Fibroblast of lung (primary cell): ENCODE measurements around the gene SNN. TPM values are rescaled to one million over a fixed set of nuclear protein-coding genes. Genes with fewer than 3 reads are reported as not detected.

Experiments used
- DNase-seq, 2 donors: peaks; one replicate each; pipeline versions ENCODE4 v3.0.0 to v3.0.0-alpha.2; 2010; ENCODE audit warnings: low read depth in 2 of 2
- H2AFZ ChIP-seq: 2 replicates; pipeline ENCODE4 v1.5.1; 2012; ENCODE audit warnings: low read length, control low read depth, inconsistent platforms
- H3K27ac ChIP-seq: 2 replicates; pipeline ENCODE4 v1.5.1; 2011; ENCODE audit warnings: low read length, control low read depth; ENCODE audit not compliant: insufficient read depth
- H3K27me3 ChIP-seq: 2 replicates; pipeline ENCODE4 v1.5.1; 2011; ENCODE audit warnings: mild to moderate bottlenecking, low read length; ENCODE audit not compliant: control insufficient read depth, insufficient read depth
- H3K36me3 ChIP-seq: 2 replicates; pipeline ENCODE4 v1.5.1; 2011; ENCODE audit warnings: low read length; ENCODE audit not compliant: control insufficient read depth, insufficient read depth
- H3K4me1 ChIP-seq: 2 replicates; pipeline ENCODE4 v1.5.1; 2011; ENCODE audit warnings: low read length; ENCODE audit not compliant: control insufficient read depth, insufficient read depth; ENCODE audit errors: extremely low read depth
- H3K4me2 ChIP-seq: 2 replicates; pipeline ENCODE4 v1.5.1; 2011; ENCODE audit warnings: low read length, control low read depth; ENCODE audit not compliant: insufficient read depth; ENCODE audit errors: extremely low read depth
- H3K4me3 ChIP-seq, 4 experiments: fragments of 200-600 bp in 1 of 4; sonication (generic) in 1 of 4; replicated peaks in 1 of 4; 2 replicates each; pipeline ENCODE4 v1.5.1; 2011 to 2016; ENCODE audit warnings: low read length in 4 of 4, low read depth in 3 of 4, mild to moderate bottlenecking in 3 of 4, control low read depth in 2 of 4, inconsistent platforms in 1 of 4, mixed read lengths in 1 of 4; ENCODE audit not compliant: insufficient read depth in 1 of 4; ENCODE audit errors: control extremely low read depth in 1 of 4
- H3K79me2 ChIP-seq: 2 replicates; pipeline ENCODE4 v1.5.1; 2012; ENCODE audit warnings: mild to moderate bottlenecking, low read length, inconsistent platforms; ENCODE audit not compliant: control insufficient read depth, insufficient read depth
- H3K9ac ChIP-seq: 2 replicates; pipeline ENCODE4 v1.5.1; 2011; ENCODE audit warnings: mild to moderate bottlenecking, low read length, control low read depth; ENCODE audit not compliant: insufficient read depth
- H3K9me3 ChIP-seq: 2 replicates; pipeline ENCODE4 v1.5.1; 2012; ENCODE audit warnings: low read depth, low read length; ENCODE audit not compliant: control insufficient read depth, insufficient read depth
- H4K20me1 ChIP-seq: 2 replicates; pipeline ENCODE4 v1.5.1; 2011; ENCODE audit warnings: low read length; ENCODE audit not compliant: control insufficient read depth, insufficient read depth; ENCODE audit errors: extremely low read depth
- CTCF ChIP-seq, 2 donors: IDR thresholded peaks in 1 of 2; conservative IDR thresholded peaks in 1 of 2; 1 replicate in 1 of 2; 2 replicates in 1 of 2; pipeline ENCODE4 v1.5.1; 2011 to 2012; ENCODE audit warnings: low read length in 2 of 2, control low read depth in 1 of 2, inconsistent platforms in 1 of 2, low read depth in 1 of 2, mild to moderate bottlenecking in 1 of 2
- EZH2 ChIP-seq: IDR thresholded peaks from 2 replicates; pipeline ENCODE4 v1.5.1; 2012; ENCODE audit warnings: low read length, control low read depth, mild to moderate bottlenecking; ENCODE audit errors: missing control alignments
- polyA plus RNA-seq, 2 donors: library from polyadenylated mRNA; depleted of rRNA in 1 of 2; stranded (reverse) in 1 of 2; unstranded in 1 of 2; fragments of >200 nt; gene quantifications; 2 replicates each; pipeline ENCODE4 v1.2.1, GENCODE V29; 2011 to 2012; ENCODE audit warnings: missing spikeins in 1 of 2
- total RNA-seq: library from RNA; depleted of rRNA; stranded (reverse); fragments of >200 nt; gene quantifications from 2 replicates; pipeline ENCODE4 v1.2.1, GENCODE V29; 2014

SNN gene
- total and polyA plus RNA-seq, 2 donors (not counting 1 experiment from before 2014, with no cell fraction given): 17.5 to 24.9 TPM

GRCh38 chr16:11686713-11687380 lies 18.6 kb downstream of the SNN start:
- H3K9ac ChIP-seq: no peak overlapping the region
- no peaks in the 10 kb centered on the region for H3K79me2 ChIP-seq
- no peaks in the 10 kb centered on the region for H4K20me1 ChIP-seq
- peaks cover 15% of the 10 kb centered on the region for H3K4me1 ChIP-seq
- no peak for DNase-seq
- H3K36me3 ChIP-seq: peaks cover 17% of the 10 kb centered on the region
- H3K9me3 ChIP-seq: no peaks in the 10 kb centered on the region
- no peak overlapping the region for H2AFZ ChIP-seq
- no peak overlapping the region for H3K4me3 ChIP-seq
- no peak for TF ChIP-seq CTCF (conservative IDR thresholded peaks at IDR 0.05 in 1 of 2, IDR thresholded peaks at IDR 0.05 in 1 of 2; ENCODE audit: low read depth in 1 of 2, low read length in 2 of 2)
- TF ChIP-seq EZH2: no peak
- H3K4me2 ChIP-seq: no peak overlapping the region
- H3K27me3 ChIP-seq: no peaks in the 10 kb centered on the region
- H3K27ac ChIP-seq: no peak overlapping the region

- no peaks in the 10 kb centered on the region for H3K79me2 ChIP-seq
- no peak overlapping the region for H3K27ac ChIP-seq
- H4K20me1 ChIP-seq: no peaks in the 10 kb centered on the region
- H3K27me3 ChIP-seq: no peaks in the 10 kb centered on the region
- H3K9me3 ChIP-seq: no peaks in the 10 kb centered on the region
- H3K9ac ChIP-seq: no peak overlapping the region
- no peak overlapping the region for H3K4me2 ChIP-seq
- DNase-seq: no peak
- H3K36me3 ChIP-seq: peaks cover 18% of the 10 kb centered on the region
- TF ChIP-seq EZH2 (no peak), CTCF (conservative IDR thresholded peaks at IDR 0.05 in 1 of 2, IDR thresholded peaks at IDR 0.05 in 1 of 2; ENCODE audit: low read depth in 1 of 2, low read length in 2 of 2) (no peak)
- H3K4me3 ChIP-seq: no peak overlapping the region
- H3K4me1 ChIP-seq: peaks cover 10% of the 10 kb centered on the region
- H2AFZ ChIP-seq: no peak overlapping the region
These were observed 19.6 kb downstream of the SNN start for GRCh38 chr16:11687601-11688519.

- no peak overlapping the region for H3K4me2 ChIP-seq
- H3K9me3 ChIP-seq: no peaks in the 10 kb centered on the region
- no peak overlapping the region for H2AFZ ChIP-seq
- peaks cover 4% of the 10 kb centered on the region for H3K4me1 ChIP-seq
- TF ChIP-seq CTCF (conservative IDR thresholded peaks at IDR 0.05 in 1 of 2, IDR thresholded peaks at IDR 0.05 in 1 of 2; ENCODE audit: low read depth in 1 of 2, low read length in 2 of 2): no peak
- TF ChIP-seq EZH2: no peak
- no peak overlapping the region for H3K27ac ChIP-seq
- H3K79me2 ChIP-seq: no peaks in the 10 kb centered on the region
- H3K9ac ChIP-seq: no peak overlapping the region
- H3K4me3 ChIP-seq: no peak overlapping the region
- peaks cover 15% of the 10 kb centered on the region for H3K36me3 ChIP-seq
- H3K27me3 ChIP-seq: no peaks in the 10 kb centered on the region
- H4K20me1 ChIP-seq: no peaks in the 10 kb centered on the region
- DNase-seq: no peak
These were observed 20.2 kb downstream of the SNN start for GRCh38 chr16:11688520-11688886.
